IPS DF 6.9 (cell line): ENCODE data around the gene KIF3A.

Experiments
- DNase-seq: peaks from one replicate; pipeline ENCODE4 v3.0.0-alpha.2; 2013; ENCODE audit warnings: low read depth, low spot score
- H3K27ac ChIP-seq: one replicate; pipeline ENCODE4 v1.5.1; 2013; ENCODE audit warnings: low read length, control low read depth
- H3K27me3 ChIP-seq: 2 replicates; pipeline ENCODE4 v1.6.1; 2013; ENCODE audit warnings: mild to moderate bottlenecking, low read length; ENCODE audit not compliant: control insufficient read depth, insufficient read depth
- H3K36me3 ChIP-seq: 2 replicates; pipeline ENCODE4 v1.6.1; 2013; ENCODE audit warnings: low read length; ENCODE audit not compliant: control insufficient read depth, insufficient read depth
- H3K4me1 ChIP-seq: 2 replicates; pipeline ENCODE4 v1.6.1; 2013; ENCODE audit warnings: low read length; ENCODE audit not compliant: control insufficient read depth, insufficient read depth
- H3K4me3 ChIP-seq: 2 replicates; pipeline ENCODE4 v1.5.1; 2013; ENCODE audit warnings: mild to moderate bottlenecking, low read length
- H3K9me3 ChIP-seq: 2 replicates; pipeline ENCODE4 v1.6.1; 2013; ENCODE audit warnings: low read length, inconsistent platforms; ENCODE audit not compliant: control insufficient read depth, insufficient read depth
- WGBS: extraction: QIAGEN DNeasy Blood & Tissue Kit; methylation state at CpG from one replicate; pipeline ENCODE4 v1.1.7; 2013; ENCODE audit warnings: mixed read lengths, missing lambda C conversion rate; ENCODE audit not compliant: insufficient read length, insufficient coverage; 5-methylcytosine and 5-hydroxymethylcytosine counted together

The KIF3A gene

GRCh38 chr5:132777209-132778069 is 40.1 kb upstream of the KIF3A start, which contains the start of gene SEPTIN8:
SEPTIN8 (minus strand) TSS chr5:132777239; CDS start chr5:132777137, 102 bp downstream.
- H3K27ac ChIP-seq = no peak within 1 kb of the TSS
- peaks cover 6% of the 10 kb centered on the region; the same call in 1 of the 2 replicates for H3K4me1 ChIP-seq
- H3K4me3 ChIP-seq = peak within 1 kb of the TSS; percentile 43
- no CpG with 5 or more reads among the region's 82 CpGs for WGBS
- no peaks in the 10 kb centered on the region for H3K36me3 ChIP-seq
- H3K27me3 ChIP-seq = peaks cover 14% of the 10 kb centered on the region
- DNase-seq = no peak
- H3K9me3 ChIP-seq = no peaks in the 10 kb centered on the region

- peaks cover 14% of the 10 kb centered on the region for H3K27me3 ChIP-seq
- peaks cover 6% of the 10 kb centered on the region; the same call in 1 of the 2 replicates for H3K4me1 ChIP-seq
- no peaks in the 10 kb centered on the region for H3K36me3 ChIP-seq
- peak overlapping the region; percentile 43 for H3K4me3 ChIP-seq
- no peak for DNase-seq
- H3K27ac ChIP-seq = no peak overlapping the region
- no peaks in the 10 kb centered on the region for H3K9me3 ChIP-seq
- WGBS = no CpG with 5 or more reads among the region's 40 CpGs
Observed at GRCh38 chr5:132776938-132777208, 39.5 kb upstream of the KIF3A start.

- H3K4me3 ChIP-seq = peak overlapping the region; percentile 43; the same call in 1 of the 2 replicates
- peaks cover 14% of the 10 kb centered on the region for H3K27me3 ChIP-seq
- peaks cover 7% of the 10 kb centered on the region; the same call in 1 of the 2 replicates for H3K4me1 ChIP-seq
- WGBS = no CpG with 5 or more reads among the region's 39 CpGs
- no peaks in the 10 kb centered on the region for H3K36me3 ChIP-seq
- no peak overlapping the region for H3K27ac ChIP-seq
- H3K9me3 ChIP-seq = no peaks in the 10 kb centered on the region
- DNase-seq = no peak
Observed at GRCh38 chr5:132776131-132776937, 39.0 kb upstream of the KIF3A start.

GRCh38 chr5:132775476-132775961 is 38.2 kb upstream of the KIF3A start:
- peaks cover 14% of the 10 kb centered on the region for H3K27me3 ChIP-seq
- no peaks in the 10 kb centered on the region for H3K36me3 ChIP-seq
- peaks cover 8% of the 10 kb centered on the region; the same call in 1 of the 2 replicates for H3K4me1 ChIP-seq
- no peak overlapping the region for H3K4me3 ChIP-seq
- no CpG with 5 or more reads among the region's 7 CpGs for WGBS
- no peak overlapping the region for H3K27ac ChIP-seq
- H3K9me3 ChIP-seq = no peaks in the 10 kb centered on the region
- no peak for DNase-seq

GRCh38 chr5:132774896-132775295 is 37.5 kb upstream of the KIF3A start:
- Histone ChIP-seq H3K36me3 (no peaks in the 10 kb centered on the region), H3K4me3 (no peak overlapping the region), H3K27ac (no peak overlapping the region), H3K27me3 (peaks cover 14% of the 10 kb centered on the region), H3K4me1 (peaks cover 8% of the 10 kb centered on the region; the same call in 1 of the 2 replicates), H3K9me3 (no peaks in the 10 kb centered on the region)
- WGBS = no CpG with 5 or more reads among the region's 5 CpGs
- DNase-seq = no peak

- H3K4me3 ChIP-seq = no peak overlapping the region
- DNase-seq = no peak
- no peak overlapping the region for H3K27ac ChIP-seq
- no CpG with 5 or more reads among the region's 3 CpGs for WGBS
- no peaks in the 10 kb centered on the region for H3K9me3 ChIP-seq
- H3K27me3 ChIP-seq = peaks cover 12% of the 10 kb centered on the region
- H3K4me1 ChIP-seq = peaks cover 8% of the 10 kb centered on the region; the same call in 1 of the 2 replicates
- H3K36me3 ChIP-seq = no peaks in the 10 kb centered on the region
Observed at GRCh38 chr5:132774406-132774805, 37.1 kb upstream of the KIF3A start.

- no peak for DNase-seq
- H3K27ac ChIP-seq = no peak overlapping the region
- WGBS = no CpG with 5 or more reads among the region's 12 CpGs
- no peaks in the 10 kb centered on the region for H3K36me3 ChIP-seq
- peaks cover 11% of the 10 kb centered on the region for H3K27me3 ChIP-seq
- H3K4me1 ChIP-seq = peaks cover 8% of the 10 kb centered on the region; the same call in 1 of the 2 replicates
- no peak overlapping the region for H3K4me3 ChIP-seq
- no peaks in the 10 kb centered on the region for H3K9me3 ChIP-seq
Observed at GRCh38 chr5:132773601-132774355, 36.4 kb upstream of the KIF3A start.

GRCh38 chr5:132773114-132773513 is 35.8 kb upstream of the KIF3A start:
- Histone ChIP-seq H3K4me3 (no peak overlapping the region), H3K36me3 (no peaks in the 10 kb centered on the region), H3K27ac (no peak overlapping the region), H3K4me1 (peaks cover 6% of the 10 kb centered on the region; the same call in 1 of the 2 replicates), H3K27me3 (peaks cover 6% of the 10 kb centered on the region; the same call in 1 of the 2 replicates), H3K9me3 (no peaks in the 10 kb centered on the region)
- no peak for DNase-seq
- WGBS = no CpG with 5 or more reads among the region's 5 CpGs

GRCh38 chr5:132772291-132773070 is 35.1 kb upstream of the KIF3A start:
- Histone ChIP-seq H3K9me3 (no peaks in the 10 kb centered on the region), H3K36me3 (no peaks in the 10 kb centered on the region), H3K27ac (no peak overlapping the region), H3K4me3 (no peak overlapping the region), H3K27me3 (peaks cover 2% of the 10 kb centered on the region; the same call in 1 of the 2 replicates), H3K4me1 (peaks cover 4% of the 10 kb centered on the region; the same call in 1 of the 2 replicates)
- WGBS = no CpG with 5 or more reads among the region's 8 CpGs
- no peak for DNase-seq
